8988T (cell line): ENCODE results near the gene LAMB3.

ENCODE experiments used
- DNase-seq: peaks from one replicate; pipeline ENCODE4 v3.0.0; 2011

Gene LAMB3

GRCh38 chr1:209594440-209594839 is 57.8 kb downstream of the LAMB3 start:
- DNase-seq = no peak

GRCh38 chr1:209593747-209594146 is 58.5 kb downstream of the LAMB3 start:
- DNase-seq = no peak

- no peak for DNase-seq
Observed at GRCh38 chr1:209590405-209590804, 61.8 kb downstream of the LAMB3 start.

GRCh38 chr1:209589863-209590262 is 62.4 kb downstream of the LAMB3 start:
- DNase-seq = no peak

GRCh38 chr1:209589440-209589839 is 62.8 kb downstream of the LAMB3 start:
- no peak for DNase-seq

GRCh38 chr1:209587789-209588188 is 64.4 kb downstream of the LAMB3 start:
- no peak for DNase-seq

GRCh38 chr1:209586221-209586740 is 65.9 kb downstream of the LAMB3 start:
- DNase-seq = no peak

- no peak for DNase-seq
Observed at GRCh38 chr1:209585672-209586071, 66.6 kb downstream of the LAMB3 start.

- DNase-seq = no peak
Observed at GRCh38 chr1:209585197-209585596, 67.0 kb downstream of the LAMB3 start.

GRCh38 chr1:209584231-209584672 is 68.0 kb downstream of the LAMB3 start:
- no peak for DNase-seq

- no peak for DNase-seq
Observed at GRCh38 chr1:209583408-209583807, 68.8 kb downstream of the LAMB3 start, which contains the start of gene CAMK1G. TSS of gene CAMK1G (plus strand) at chr1:209583714. CDS start at chr1:209594984, 11,270 bp downstream.

GRCh38 chr1:209580577-209580976 is 71.6 kb downstream of the LAMB3 start:
- DNase-seq = no peak

- DNase-seq = no peak
Observed at GRCh38 chr1:209577346-209577745, 74.9 kb downstream of the LAMB3 start.

- peak; percentile 65 for DNase-seq
Observed at GRCh38 chr1:209576392-209577197, 75.6 kb downstream of the LAMB3 start.

GRCh38 chr1:209570743-209571142 is 81.5 kb downstream of the LAMB3 start:
- no peak for DNase-seq

- DNase-seq = peak; percentile 35
Observed at GRCh38 chr1:209569455-209570207, 82.6 kb downstream of the LAMB3 start.

- DNase-seq = no peak
Observed at GRCh38 chr1:209567698-209568175, 84.5 kb downstream of the LAMB3 start.

GRCh38 chr1:209565759-209566678 is 86.2 kb downstream of the LAMB3 start:
- no peak for DNase-seq
